HEK293 (cell line): Measurements from ENCODE around the gene SPIN2B.
"Not testable (repeated sequence)": the region's sequence is repeated elsewhere in the genome, so short reads cannot be mapped to it uniquely, and the experiment has no call there.

Source experiments
- CTCF ChIA-PET: fragments of 350-600 bp; formaldehyde crosslinking; extraction: SDS; loops from one replicate; lab custom pipeline; 2021; ENCODE audit warnings: antibody characterized with exemption; lab: Yijun Ruan, JAX
- POLR2A ChIA-PET: fragments of 300-600 bp; formaldehyde crosslinking; extraction: SDS; loops from one replicate; lab custom pipeline; 2020; ENCODE audit warnings: antibody characterized with exemption, inconsistent platforms; lab: Yijun Ruan, JAX
- H3K27ac ChIP-seq: fragments of 200-500 bp; sonication (Bioruptor generic); 2 replicates; pipeline ENCODE4 v1.5.1; 2014; ENCODE audit warnings: low read depth, low read length, control low read depth, inconsistent platforms; ENCODE audit errors: extremely low read depth
- H3K36me3 ChIP-seq, 2 experiments: fragments of 200-500 bp in 1 of 2; sonication (Bioruptor generic) in 1 of 2; 1 replicate in 1 of 2; 2 replicates in 1 of 2; pipeline ENCODE4 v1.5.1; 2014 to 2017; ENCODE audit warnings: inconsistent platforms in 2 of 2, low read length in 2 of 2; ENCODE audit not compliant: control insufficient read depth in 2 of 2, insufficient read depth in 1 of 2
- H3K4me1 ChIP-seq: fragments of 200-500 bp; sonication (Bioruptor generic); 2 replicates; pipeline ENCODE4 v1.5.1; 2014; ENCODE audit warnings: mild to moderate bottlenecking, low read length, inconsistent platforms; ENCODE audit not compliant: control insufficient read depth, insufficient read depth
- H3K4me3 ChIP-seq: 2 replicates; pipeline ENCODE4 v1.5.1; 2011; ENCODE audit warnings: low read depth, mild to moderate bottlenecking, control low read depth, low read length, moderate library complexity
- H3K9me3 ChIP-seq: fragments of 200-500 bp; sonication (Bioruptor generic); 2 replicates; pipeline ENCODE4 v1.5.1; 2014; ENCODE audit warnings: low read depth, low read length, inconsistent platforms; ENCODE audit not compliant: control insufficient read depth, insufficient read depth
- GLI4 ChIP-seq: fragments of 450-650 bp; formaldehyde crosslinking; IDR thresholded peaks from 2 replicates; pipeline ENCODE4 v1.5.1; 2016; ENCODE audit warnings: missing biosample characterization, missing genetic modification characterization
- REST ChIP-seq: fragments of 450-650 bp; formaldehyde crosslinking; IDR thresholded peaks from 2 replicates; pipeline ENCODE4 v1.5.1; 2016; ENCODE audit warnings: missing biosample characterization, missing genetic modification characterization
- SETDB1 ChIP-seq: IDR thresholded peaks from one replicate; pipeline ENCODE4 v1.6.1; 2017; ENCODE audit warnings: mild to moderate bottlenecking, low read length, moderate library complexity, mixed read lengths; ENCODE audit not compliant: insufficient read length
- ZNF114 ChIP-seq: fragments of 450-650 bp; formaldehyde crosslinking; IDR thresholded peaks from 2 replicates; pipeline ENCODE4 v1.5.0; 2017; ENCODE audit warnings: missing biosample characterization, missing genetic modification characterization
- ZNF266 ChIP-seq: fragments of 450-650 bp; formaldehyde crosslinking; IDR thresholded peaks from 2 replicates; pipeline ENCODE4 v1.5.1; 2016; ENCODE audit warnings: missing biosample characterization, missing genetic modification characterization, low read depth
- ZNF292 ChIP-seq: fragments of 450-650 bp; formaldehyde crosslinking; IDR thresholded peaks from 2 replicates; pipeline ENCODE4 v1.5.1; 2016; ENCODE audit warnings: low read depth, missing biosample characterization, missing genetic modification characterization, borderline replicate concordance
- ZNF350 ChIP-seq: fragments of 450-650 bp; formaldehyde crosslinking; IDR thresholded peaks from 2 replicates; pipeline ENCODE4 v1.5.0; 2017; ENCODE audit warnings: missing biosample characterization, mild to moderate bottlenecking, missing genetic modification characterization
- ZNF416 ChIP-seq: fragments of 450-650 bp; formaldehyde crosslinking; IDR thresholded peaks from 2 replicates; pipeline ENCODE4 v1.5.1; 2016; ENCODE audit warnings: missing biosample characterization, missing genetic modification characterization
- ZNF433 ChIP-seq: fragments of 450-650 bp; formaldehyde crosslinking; IDR thresholded peaks from 2 replicates; pipeline ENCODE4 v1.5.1; 2016; ENCODE audit warnings: missing biosample characterization, missing genetic modification characterization, low read depth
- ZNF692 ChIP-seq: fragments of 450-650 bp; formaldehyde crosslinking; IDR thresholded peaks from 2 replicates; pipeline ENCODE4 v1.5.1; 2016; ENCODE audit warnings: missing biosample characterization, missing genetic modification characterization
- ZNF785 ChIP-seq: fragments of 450-650 bp; formaldehyde crosslinking; IDR thresholded peaks from 2 replicates; pipeline ENCODE4 v1.5.1; 2016; ENCODE audit warnings: missing biosample characterization, missing genetic modification characterization
- TF ChIP-seq, protein P1 (sequence below): fragments of 450-650 bp; formaldehyde crosslinking; IDR thresholded peaks from 2 replicates; pipeline ENCODE4 v1.5.1; 2016; ENCODE audit warnings: missing biosample characterization, missing genetic modification characterization
- TF ChIP-seq, protein P2 (sequence below): fragments of 450-650 bp; formaldehyde crosslinking; IDR thresholded peaks from 2 replicates; pipeline ENCODE4 v1.5.1; 2016; ENCODE audit warnings: missing biosample characterization, missing genetic modification characterization

Gene SPIN2B

GRCh38 chrX:57137501-57137900 lies 16.2 kb upstream of the SPIN2B start:
- TF ChIP-seq ZNF416 (tag by site-specific recombination) (no peak), ZNF114 (no peak), ZNF692 (tag by site-specific recombination) (no peak), ZNF433 (tag by site-specific recombination) (no peak), REST (tag by site-specific recombination) (no peak), ZNF266 (tag by site-specific recombination) (no peak), ZNF785 (no peak), GLI4 (no peak), ZNF350 (tag by site-specific recombination) (no peak), ZNF292 (no peak), SETDB1 (no peak)
- no peaks in the 10 kb centered on the region for H3K4me1 ChIP-seq
- no peak overlapping the region for H3K4me3 ChIP-seq
- ChIA-PET POLR2A (no interaction called here), CTCF (no interaction called here)
- H3K27ac ChIP-seq = no peak overlapping the region
- H3K9me3 ChIP-seq = no peaks in the 10 kb centered on the region
- H3K36me3 ChIP-seq = no peaks in the 10 kb centered on the region

- H3K9me3 ChIP-seq, H3K36me3 ChIP-seq, H3K4me1 ChIP-seq, CTCF ChIA-PET, POLR2A ChIA-PET, H3K4me3 ChIP-seq, H3K27ac ChIP-seq: not testable (repeated sequence)
Measured at GRCh38 chrX:57137073-57137472, 15.7 kb upstream of the SPIN2B start, which contains the start of gene SPIN2A. Gene SPIN2A, minus strand, starts transcription at chrX:57137397. Its CDS starts 800 bp downstream, at chrX:57136597.

- H3K4me3 ChIP-seq, H3K9me3 ChIP-seq, H3K36me3 ChIP-seq, POLR2A ChIA-PET, H3K27ac ChIP-seq, H3K4me1 ChIP-seq: not testable (repeated sequence)
- CTCF ChIA-PET = interaction anchor here (0.5 kb wide), 1 partner anchor 559 kb away, joined by 3 read pairs; no protein-coding TSS in a partner anchor
Measured at GRCh38 chrX:57136589-57136988, 15.2 kb upstream of the SPIN2B start.

GRCh38 chrX:57135287-57135686 lies 13.9 kb upstream of the SPIN2B start:
- no peaks in the 10 kb centered on the region for H3K9me3 ChIP-seq
- ChIA-PET POLR2A (no interaction called here), CTCF (no interaction called here)
- no peak overlapping the region for H3K4me3 ChIP-seq
- H3K27ac ChIP-seq = no peak overlapping the region
- no peaks in the 10 kb centered on the region for H3K4me1 ChIP-seq
- TF ChIP-seq, protein P1, sequence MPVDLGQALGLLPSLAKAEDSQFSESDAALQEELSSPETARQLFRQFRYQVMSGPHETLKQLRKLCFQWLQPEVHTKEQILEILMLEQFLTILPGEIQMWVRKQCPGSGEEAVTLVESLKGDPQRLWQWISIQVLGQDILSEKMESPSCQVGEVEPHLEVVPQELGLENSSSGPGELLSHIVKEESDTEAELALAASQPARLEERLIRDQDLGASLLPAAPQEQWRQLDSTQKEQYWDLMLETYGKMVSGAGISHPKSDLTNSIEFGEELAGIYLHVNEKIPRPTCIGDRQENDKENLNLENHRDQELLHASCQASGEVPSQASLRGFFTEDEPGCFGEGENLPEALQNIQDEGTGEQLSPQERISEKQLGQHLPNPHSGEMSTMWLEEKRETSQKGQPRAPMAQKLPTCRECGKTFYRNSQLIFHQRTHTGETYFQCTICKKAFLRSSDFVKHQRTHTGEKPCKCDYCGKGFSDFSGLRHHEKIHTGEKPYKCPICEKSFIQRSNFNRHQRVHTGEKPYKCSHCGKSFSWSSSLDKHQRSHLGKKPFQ (tag by site-specific recombination) = no peak
- TF ChIP-seq, protein P2, sequence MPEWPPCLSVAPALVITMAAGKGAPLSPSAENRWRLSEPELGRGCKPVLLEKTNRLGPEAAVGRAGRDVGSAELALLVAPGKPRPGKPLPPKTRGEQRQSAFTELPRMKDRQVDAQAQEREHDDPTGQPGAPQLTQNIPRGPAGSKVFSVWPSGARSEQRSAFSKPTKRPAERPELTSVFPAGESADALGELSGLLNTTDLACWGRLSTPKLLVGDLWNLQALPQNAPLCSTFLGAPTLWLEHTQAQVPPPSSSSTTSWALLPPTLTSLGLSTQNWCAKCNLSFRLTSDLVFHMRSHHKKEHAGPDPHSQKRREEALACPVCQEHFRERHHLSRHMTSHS = no peak
- no peak for TF ChIP-seq SETDB1
- H3K36me3 ChIP-seq = no peaks in the 10 kb centered on the region
